Medulla oblongata (tissue), 1 donor: ENCODE measurements around the gene STAMBP.
"Not testable (repeated sequence)": the region's sequence is repeated elsewhere in the genome, so short reads cannot be mapped to it uniquely, and the experiment has no call there.

ENCODE experiments used
- DNase-seq: peaks from one replicate; pipeline ENCODE4 v3.0.0-alpha.2; 2015; ENCODE audit errors: extremely low spot score

The STAMBP gene

GRCh38 chr2:73887596-73888353 lies 59.0 kb downstream of the STAMBP start:
- not testable (repeated sequence) for DNase-seq

GRCh38 chr2:73888388-73888787 lies 59.6 kb downstream of the STAMBP start:
- DNase-seq = no peak

GRCh38 chr2:73889206-73889605 lies 60.4 kb downstream of the STAMBP start:
- DNase-seq = no peak

GRCh38 chr2:73890301-73891092 lies 61.7 kb downstream of the STAMBP start:
- peak; percentile 28 for DNase-seq

GRCh38 chr2:73891276-73891901 lies 62.6 kb downstream of the STAMBP start:
- no peak for DNase-seq

GRCh38 chr2:73892631-73893329 lies 64.0 kb downstream of the STAMBP start, which contains the start of gene ACTG2:
Gene ACTG2, plus strand, starts transcription at chr2:73893008. Its CDS starts 8,304 bp downstream, at chr2:73901312.
- no peak for DNase-seq

- DNase-seq = no peak
Observed at GRCh38 chr2:73893764-73894474, 65.2 kb downstream of the STAMBP start.

- DNase-seq = no peak
Observed at GRCh38 chr2:73894475-73894850, 65.7 kb downstream of the STAMBP start.

- DNase-seq = no peak
Observed at GRCh38 chr2:73894877-73895276, 66.1 kb downstream of the STAMBP start.

GRCh38 chr2:73895473-73895872 lies 66.7 kb downstream of the STAMBP start:
- no peak for DNase-seq

- DNase-seq = peak; percentile 73
Observed at GRCh38 chr2:73896362-73897239, 67.8 kb downstream of the STAMBP start.

- no peak for DNase-seq
Observed at GRCh38 chr2:73897240-73897583, 68.5 kb downstream of the STAMBP start.

GRCh38 chr2:73897934-73898333 lies 69.2 kb downstream of the STAMBP start:
- no peak for DNase-seq

- DNase-seq = no peak
Observed at GRCh38 chr2:73899801-73900336, 71.1 kb downstream of the STAMBP start.

GRCh38 chr2:73901143-73901542 lies 72.4 kb downstream of the STAMBP start:
- no peak for DNase-seq

- DNase-seq = no peak
Observed at GRCh38 chr2:73902284-73902683, 73.5 kb downstream of the STAMBP start.

- no peak for DNase-seq
Observed at GRCh38 chr2:73903313-73903712, 74.6 kb downstream of the STAMBP start.

GRCh38 chr2:73903949-73904613 lies 75.3 kb downstream of the STAMBP start:
- DNase-seq = not testable (repeated sequence)

- no peak for DNase-seq
Observed at GRCh38 chr2:73904952-73905351, 76.2 kb downstream of the STAMBP start.
